ENCODE results near the gene INTS1. TPM values are rescaled to one million over a fixed set of nuclear protein-coding genes. Genes with fewer than 3 reads are reported as not detected.

The INTS1 gene
- total RNA-seq, 1 donor from 2014 or later: 81.9 TPM

- Mint-ChIP-seq H3K4me1 (ENCODE audit: low read depth, unreplicated experiment) (no peaks in the 10 kb centered on the region), H3K27ac (ENCODE audit: unreplicated experiment) (no peak overlapping the region), H3K27me3 (ENCODE audit: low read depth, unreplicated experiment) (peaks cover 6% of the 10 kb centered on the region), H3K9me3 (ENCODE audit: unreplicated experiment) (no peaks in the 10 kb centered on the region), H3K36me3 (ENCODE audit: low read depth, unreplicated experiment) (peaks cover 2% of the 10 kb centered on the region), H3K4me3 (ENCODE audit: unreplicated experiment) (no peak overlapping the region)
- no peaks in the 10 kb centered on the region for H3K9me3 ChIP-seq (ENCODE audit: insufficient read depth, low read depth, low read length)
- H3K9ac ChIP-seq (ENCODE audit: low read length): no peak overlapping the region
- no peaks in the 10 kb centered on the region for H3K27me3 ChIP-seq (ENCODE audit: insufficient read depth, low read length)
- TF ChIP-seq CTCF (IDR thresholded peaks at IDR 0.05; ENCODE audit: insufficient read depth, low read depth, low read length): no peak
- TF ChIP-seq EZH2 (IDR thresholded peaks at IDR 0.05; ENCODE audit: insufficient read depth, low read length): no peak
- peaks cover 27% of the 10 kb centered on the region for H4K20me1 ChIP-seq (ENCODE audit: insufficient read depth, low read length)
- H3K4me3 ChIP-seq (ENCODE audit: insufficient read depth, low read depth, low read length): no peak overlapping the region
- H3K36me3 ChIP-seq (ENCODE audit: insufficient read depth, low read length): no peaks in the 10 kb centered on the region
- H3K4me2 ChIP-seq (ENCODE audit: low read length): no peak overlapping the region
- no peak for FAIRE-seq
- H3K27ac ChIP-seq (ENCODE audit: low read depth, low read length): no peak overlapping the region
- DNase-seq (ENCODE audit: low read depth): no peak
- H3K4me1 ChIP-seq (ENCODE audit: insufficient read depth, low read length): peaks cover 4% of the 10 kb centered on the region
- no peaks in the 10 kb centered on the region for H3K79me2 ChIP-seq (ENCODE audit: insufficient read depth, low read length)
- no peak overlapping the region for H2AFZ ChIP-seq (ENCODE audit: low read depth, low read length)
Measured at GRCh38 chr7:1431634-1432380, 72.4 kb downstream of the INTS1 start.

- TF ChIP-seq EZH2 (IDR thresholded peaks at IDR 0.05; ENCODE audit: insufficient read depth, low read length) (no peak), CTCF (IDR thresholded peaks at IDR 0.05; ENCODE audit: insufficient read depth, low read depth, low read length) (no peak)
- Histone ChIP-seq H3K9me3 (ENCODE audit: insufficient read depth, low read depth, low read length) (no peaks in the 10 kb centered on the region), H3K27me3 (ENCODE audit: insufficient read depth, low read length) (no peaks in the 10 kb centered on the region), H3K27ac (ENCODE audit: low read depth, low read length) (no peak overlapping the region), H3K4me2 (ENCODE audit: low read length) (no peak overlapping the region), H3K4me1 (ENCODE audit: insufficient read depth, low read length) (peaks cover 4% of the 10 kb centered on the region), H3K79me2 (ENCODE audit: insufficient read depth, low read length) (no peaks in the 10 kb centered on the region), H3K9ac (ENCODE audit: low read length) (no peak overlapping the region), H4K20me1 (ENCODE audit: insufficient read depth, low read length) (peaks cover 27% of the 10 kb centered on the region), H3K36me3 (ENCODE audit: insufficient read depth, low read length) (no peaks in the 10 kb centered on the region), H2AFZ (ENCODE audit: low read depth, low read length) (no peak overlapping the region), H3K4me3 (ENCODE audit: insufficient read depth, low read depth, low read length) (no peak overlapping the region)
- FAIRE-seq: no peak
- H3K4me1 Mint-ChIP-seq (ENCODE audit: low read depth, unreplicated experiment): no peaks in the 10 kb centered on the region
- DNase-seq (ENCODE audit: low read depth): no peak
- H3K36me3 Mint-ChIP-seq (ENCODE audit: low read depth, unreplicated experiment): peaks cover 2% of the 10 kb centered on the region
- no peak overlapping the region for H3K4me3 Mint-ChIP-seq (ENCODE audit: unreplicated experiment)
- H3K27me3 Mint-ChIP-seq (ENCODE audit: low read depth, unreplicated experiment): peaks cover 7% of the 10 kb centered on the region
- H3K27ac Mint-ChIP-seq (ENCODE audit: unreplicated experiment): no peak overlapping the region
- no peaks in the 10 kb centered on the region for H3K9me3 Mint-ChIP-seq (ENCODE audit: unreplicated experiment)
Measured at GRCh38 chr7:1431226-1431625, 73.0 kb downstream of the INTS1 start.
